ENCODE data around the gene KMO.

The KMO gene

DNA sequence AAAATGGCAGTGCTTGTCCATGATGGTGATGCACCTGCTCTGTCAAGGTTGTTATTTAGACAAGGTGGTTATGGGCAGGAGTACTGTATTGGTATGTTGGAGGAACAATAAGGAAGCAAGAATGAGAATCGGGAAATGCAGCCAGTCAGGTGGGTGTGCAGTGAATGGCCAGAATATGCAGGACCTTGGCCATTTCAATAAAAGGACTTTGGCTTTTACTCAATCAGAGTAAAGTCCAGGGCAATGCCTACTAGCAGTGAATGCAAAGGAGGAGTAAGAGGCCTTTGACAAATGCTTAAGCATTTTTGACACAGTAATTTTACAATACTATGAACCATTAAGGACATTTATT, 110.4 kb downstream of the KMO start:
- no peaks in the 10 kb centered on the region for H3K36me3 Mint-ChIP-seq (ENCODE audit: low read depth)
- no peak overlapping the region for H3K27ac Mint-ChIP-seq
- TF ChIP-seq, protein P1, sequence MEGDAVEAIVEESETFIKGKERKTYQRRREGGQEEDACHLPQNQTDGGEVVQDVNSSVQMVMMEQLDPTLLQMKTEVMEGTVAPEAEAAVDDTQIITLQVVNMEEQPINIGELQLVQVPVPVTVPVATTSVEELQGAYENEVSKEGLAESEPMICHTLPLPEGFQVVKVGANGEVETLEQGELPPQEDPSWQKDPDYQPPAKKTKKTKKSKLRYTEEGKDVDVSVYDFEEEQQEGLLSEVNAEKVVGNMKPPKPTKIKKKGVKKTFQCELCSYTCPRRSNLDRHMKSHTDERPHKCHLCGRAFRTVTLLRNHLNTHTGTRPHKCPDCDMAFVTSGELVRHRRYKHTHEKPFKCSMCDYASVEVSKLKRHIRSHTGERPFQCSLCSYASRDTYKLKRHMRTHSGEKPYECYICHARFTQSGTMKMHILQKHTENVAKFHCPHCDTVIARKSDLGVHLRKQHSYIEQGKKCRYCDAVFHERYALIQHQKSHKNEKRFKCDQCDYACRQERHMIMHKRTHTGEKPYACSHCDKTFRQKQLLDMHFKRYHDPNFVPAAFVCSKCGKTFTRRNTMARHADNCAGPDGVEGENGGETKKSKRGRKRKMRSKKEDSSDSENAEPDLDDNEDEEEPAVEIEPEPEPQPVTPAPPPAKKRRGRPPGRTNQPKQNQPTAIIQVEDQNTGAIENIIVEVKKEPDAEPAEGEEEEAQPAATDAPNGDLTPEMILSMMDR (IDR thresholded peaks at IDR 0.05; ENCODE audit: unreplicated experiment in 3 of 3) = no peak
- H3K27me3 Mint-ChIP-seq (ENCODE audit: low read depth) = no peaks in the 10 kb centered on the region
- H3K4me1 Mint-ChIP-seq = peaks cover 19% of the 10 kb centered on the region
- peaks cover 10% of the 10 kb centered on the region for H3K9me3 Mint-ChIP-seq
- peak overlapping the region in 2 of 3 experiments; percentile 41 to 52 for H3K4me3 Mint-ChIP-seq

DNA sequence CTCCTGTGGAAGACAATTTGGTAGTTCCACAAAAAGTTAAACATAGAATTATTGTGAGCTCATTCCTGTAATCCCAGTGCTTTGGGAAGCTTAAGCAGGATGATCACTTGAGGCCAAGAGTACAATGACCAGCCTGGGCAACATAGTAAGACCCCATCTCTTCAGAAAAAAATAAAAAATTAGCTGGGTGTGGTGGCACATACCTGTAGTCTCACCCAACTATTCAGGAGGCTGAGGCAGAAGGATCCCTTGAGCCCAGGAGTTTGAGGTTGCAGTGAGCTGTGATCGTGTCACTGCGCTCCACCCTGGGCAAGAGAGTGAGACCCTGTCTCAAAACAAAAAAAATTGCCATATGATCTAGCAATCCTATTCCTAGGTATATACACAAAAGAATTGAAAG, 112.1 kb downstream of the KMO start:
- Mint-ChIP-seq H3K4me1 (peaks cover 5% of the 10 kb centered on the region), H3K27me3 (ENCODE audit: low read depth) (no peaks in the 10 kb centered on the region), H3K4me3 (no peak overlapping the region), H3K36me3 (ENCODE audit: low read depth) (no peaks in the 10 kb centered on the region), H3K9me3 (peaks cover 13% of the 10 kb centered on the region), H3K27ac (no peak overlapping the region)
- TF ChIP-seq, protein P1 (IDR thresholded peaks at IDR 0.05; ENCODE audit: unreplicated experiment in 3 of 3) = no peak

DNA sequence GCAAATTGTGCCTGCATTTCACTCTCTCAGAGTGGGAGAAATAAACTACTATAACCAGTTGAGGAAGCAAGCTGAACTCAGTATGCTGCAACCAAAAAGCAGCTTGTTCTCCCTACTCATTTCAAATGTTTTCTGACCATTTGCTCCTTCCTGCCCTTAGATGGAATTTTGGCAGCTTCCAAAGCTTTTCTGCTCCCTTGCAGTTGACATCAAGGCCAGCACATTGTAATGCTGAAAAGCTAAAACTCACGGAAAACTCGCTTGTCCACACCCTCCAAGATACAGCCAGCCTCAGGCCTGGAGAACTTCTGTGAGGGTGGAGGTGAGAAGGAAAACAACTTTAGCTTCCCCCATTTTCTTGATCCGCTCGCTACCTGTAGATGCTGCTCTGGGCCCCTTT, 113.0 kb downstream of the KMO start:
- TF ChIP-seq, protein P1 (IDR thresholded peaks at IDR 0.05; ENCODE audit: unreplicated experiment in 3 of 3) = no peak
- H3K4me3 Mint-ChIP-seq = no peak overlapping the region
- H3K27me3 Mint-ChIP-seq (ENCODE audit: low read depth) = no peaks in the 10 kb centered on the region

More for the DNA sequence above, 113.0 kb downstream of the KMO start:
- peaks cover 4% of the 10 kb centered on the region for H3K4me1 Mint-ChIP-seq
- H3K27ac Mint-ChIP-seq = no peak overlapping the region
- no peaks in the 10 kb centered on the region for H3K36me3 Mint-ChIP-seq (ENCODE audit: low read depth)
- H3K9me3 Mint-ChIP-seq = peaks cover 13% of the 10 kb centered on the region
